Thymus (tissue), 11 donors: Measurements from ENCODE around the gene PTMA. TPM values are rescaled to one million over a fixed set of nuclear protein-coding genes. Genes with fewer than 3 reads are reported as not detected.

Experiments used
- DNase-seq, 9 donors: peaks; one replicate each; pipeline ENCODE4 v3.0.0-alpha.2; 2013; ENCODE audit warnings: low spot score in 9 of 9, low read depth in 6 of 9, missing footprints in 1 of 9
- H3K27ac ChIP-seq, 2 donors: one replicate each; pipeline ENCODE4 v1.5.1; 2013; ENCODE audit warnings: control low read depth in 1 of 2, low read depth in 1 of 2, low read length in 1 of 2, mild to moderate bottlenecking in 1 of 2, moderate library complexity in 1 of 2
- H3K27me3 ChIP-seq, 2 donors: one replicate each; pipeline ENCODE4 v1.5.1; 2013; ENCODE audit warnings: low read length in 1 of 2; ENCODE audit not compliant: control insufficient read depth in 2 of 2, insufficient read depth in 1 of 2
- H3K36me3 ChIP-seq, 2 donors: one replicate each; pipeline ENCODE4 v1.5.1; 2013; ENCODE audit warnings: low read length in 1 of 2, mild to moderate bottlenecking in 1 of 2, moderate library complexity in 1 of 2; ENCODE audit not compliant: control insufficient read depth in 2 of 2, insufficient read depth in 2 of 2
- H3K4me1 ChIP-seq, 2 donors: one replicate each; pipeline ENCODE4 v1.5.1; 2013; ENCODE audit warnings: low read length in 2 of 2; ENCODE audit not compliant: control insufficient read depth in 2 of 2, insufficient read depth in 2 of 2
- H3K4me3 ChIP-seq, 2 donors: one replicate each; pipeline ENCODE4 v1.5.1; 2013; ENCODE audit warnings: low read length in 2 of 2, control low read depth in 1 of 2, mild to moderate bottlenecking in 1 of 2
- H3K9me3 ChIP-seq, 2 donors: one replicate each; pipeline ENCODE4 v1.5.1; 2013; ENCODE audit warnings: low read length in 1 of 2, mild to moderate bottlenecking in 1 of 2; ENCODE audit not compliant: control insufficient read depth in 2 of 2, insufficient read depth in 1 of 2
- WGBS: extraction: QIAGEN DNeasy Blood & Tissue Kit; methylation state at CpG from one replicate; pipeline ENCODE4 v1.1.7; 2013; 5-methylcytosine and 5-hydroxymethylcytosine counted together
- polyA plus RNA-seq: library from polyadenylated mRNA; stranded (reverse); fragments of 200-250 nt; gene quantifications from one replicate; pipeline ENCODE4 v1.2.3, GENCODE V29; 2013
- total RNA-seq: library from RNA; stranded (reverse); fragments of 120-200 nt; gene quantifications from one replicate; pipeline ENCODE4 v1.2.4, GENCODE V29; 2013
- donor health status: healthy.

The PTMA gene
- total and polyA plus RNA-seq, 2 donors: 2,183 to 3,368 TPM

- Histone ChIP-seq H3K9me3 (peaks cover 0 to 25% of the 10 kb centered on the region in 2 donors), H3K27me3 (no peaks in the 10 kb centered on the region), H3K27ac (peak overlapping the region in 1 of 2 donors; percentile 65), H3K4me1 (peaks cover 27 to 64% of the 10 kb centered on the region in 2 donors), H3K4me3 (no peak overlapping the region), H3K36me3 (no peaks in the 10 kb centered on the region)
- DNase-seq: no peak
- WGBS: 98% methylated on average over 27 of the region's 27 CpGs
Measured at GRCh38 chr2:231663458-231664212, 44.7 kb upstream of the PTMA start.

GRCh38 chr2:231664727-231665126, 43.6 kb upstream of the PTMA start:
- peaks cover 27 to 67% of the 10 kb centered on the region in 2 donors for H3K4me1 ChIP-seq

GRCh38 chr2:231665245-231666170, 42.8 kb upstream of the PTMA start:
- WGBS: 73% methylated on average over 20 of the region's 20 CpGs
- H3K9me3 ChIP-seq: peaks cover 0 to 25% of the 10 kb centered on the region in 2 donors
- peak overlapping the region; percentile 82 to 90 for H3K27ac ChIP-seq
- no peak overlapping the region for H3K4me3 ChIP-seq
- no peak for DNase-seq
- no peaks in the 10 kb centered on the region for H3K36me3 ChIP-seq
- no peaks in the 10 kb centered on the region for H3K27me3 ChIP-seq
- peaks cover 27 to 74% of the 10 kb centered on the region in 2 donors for H3K4me1 ChIP-seq

More at GRCh38 chr2:231664727-231665126, 43.6 kb upstream of the PTMA start:
- H3K4me3 ChIP-seq: no peak overlapping the region
- no peak for DNase-seq
- no peaks in the 10 kb centered on the region for H3K36me3 ChIP-seq
- H3K27me3 ChIP-seq: no peaks in the 10 kb centered on the region
- peak overlapping the region; percentile 15 to 36 for H3K27ac ChIP-seq
- 92% methylated on average over 8 of the region's 8 CpGs for WGBS
- H3K9me3 ChIP-seq: peaks cover 0 to 25% of the 10 kb centered on the region in 2 donors

- Histone ChIP-seq H3K4me1 (peaks cover 30 to 76% of the 10 kb centered on the region in 2 donors), H3K4me3 (peak overlapping the region; percentile 31 to 36)
- 14% methylated on average over 32 of the region's 32 CpGs for WGBS
Measured at GRCh38 chr2:231666171-231667095, 41.9 kb upstream of the PTMA start.

GRCh38 chr2:231667096-231667427, 41.3 kb upstream of the PTMA start:
- H3K4me3 ChIP-seq: peak overlapping the region in 1 of 2 donors; percentile 36
- 43% methylated on average over 11 of the region's 11 CpGs for WGBS

More at GRCh38 chr2:231666171-231667095, 41.9 kb upstream of the PTMA start:
- peaks cover 0 to 18% of the 10 kb centered on the region in 2 donors for H3K9me3 ChIP-seq
- H3K36me3 ChIP-seq: no peaks in the 10 kb centered on the region
- DNase-seq: peak in 1 of 9 donors; percentile 69
- no peaks in the 10 kb centered on the region for H3K27me3 ChIP-seq
- peak overlapping the region; percentile 82 to 90 for H3K27ac ChIP-seq

GRCh38 chr2:231667496-231667895, 40.8 kb upstream of the PTMA start:
- Histone ChIP-seq H3K27me3 (no peaks in the 10 kb centered on the region), H3K36me3 (no peaks in the 10 kb centered on the region), H3K27ac (peak overlapping the region in 1 of 2 donors; percentile 11), H3K4me1 (peaks cover 37 to 80% of the 10 kb centered on the region in 2 donors), H3K9me3 (peaks cover 0 to 11% of the 10 kb centered on the region in 2 donors), H3K4me3 (no peak overlapping the region)
- DNase-seq: no peak
- 95% methylated on average over 7 of the region's 7 CpGs for WGBS

More at GRCh38 chr2:231667096-231667427, 41.3 kb upstream of the PTMA start:
- Histone ChIP-seq H3K36me3 (no peaks in the 10 kb centered on the region), H3K27ac (peak overlapping the region; percentile 82 to 90), H3K27me3 (no peaks in the 10 kb centered on the region), H3K9me3 (peaks cover 0 to 14% of the 10 kb centered on the region in 2 donors), H3K4me1 (peaks cover 35 to 78% of the 10 kb centered on the region in 2 donors)
- DNase-seq: no peak

- 98% methylated on average over 2 of the region's 2 CpGs for WGBS
Measured at GRCh38 chr2:231668981-231669380, 39.3 kb upstream of the PTMA start.

GRCh38 chr2:231671270-231672050, 36.9 kb upstream of the PTMA start:
- no peaks in the 10 kb centered on the region for H3K27me3 ChIP-seq
- WGBS: 70% methylated on average over 17 of the region's 17 CpGs
- H3K9me3 ChIP-seq: peaks cover 0 to 10% of the 10 kb centered on the region in 2 donors
- DNase-seq: peak in 1 of 9 donors; percentile 50
- no peaks in the 10 kb centered on the region for H3K36me3 ChIP-seq
- H3K4me1 ChIP-seq: peaks cover 34 to 78% of the 10 kb centered on the region in 2 donors
- H3K4me3 ChIP-seq: no peak overlapping the region
- H3K27ac ChIP-seq: peak overlapping the region; percentile 36 to 91

More at GRCh38 chr2:231668981-231669380, 39.3 kb upstream of the PTMA start:
- peaks cover 0 to 3% of the 10 kb centered on the region in 2 donors for H3K9me3 ChIP-seq
- H3K36me3 ChIP-seq: no peaks in the 10 kb centered on the region
- no peak overlapping the region for H3K4me3 ChIP-seq
- H3K4me1 ChIP-seq: peaks cover 40 to 80% of the 10 kb centered on the region in 2 donors
- H3K27me3 ChIP-seq: no peaks in the 10 kb centered on the region
- no peak overlapping the region for H3K27ac ChIP-seq
- DNase-seq: no peak
